ENCODE results near the gene NUDC.

NUDC gene

DNA sequence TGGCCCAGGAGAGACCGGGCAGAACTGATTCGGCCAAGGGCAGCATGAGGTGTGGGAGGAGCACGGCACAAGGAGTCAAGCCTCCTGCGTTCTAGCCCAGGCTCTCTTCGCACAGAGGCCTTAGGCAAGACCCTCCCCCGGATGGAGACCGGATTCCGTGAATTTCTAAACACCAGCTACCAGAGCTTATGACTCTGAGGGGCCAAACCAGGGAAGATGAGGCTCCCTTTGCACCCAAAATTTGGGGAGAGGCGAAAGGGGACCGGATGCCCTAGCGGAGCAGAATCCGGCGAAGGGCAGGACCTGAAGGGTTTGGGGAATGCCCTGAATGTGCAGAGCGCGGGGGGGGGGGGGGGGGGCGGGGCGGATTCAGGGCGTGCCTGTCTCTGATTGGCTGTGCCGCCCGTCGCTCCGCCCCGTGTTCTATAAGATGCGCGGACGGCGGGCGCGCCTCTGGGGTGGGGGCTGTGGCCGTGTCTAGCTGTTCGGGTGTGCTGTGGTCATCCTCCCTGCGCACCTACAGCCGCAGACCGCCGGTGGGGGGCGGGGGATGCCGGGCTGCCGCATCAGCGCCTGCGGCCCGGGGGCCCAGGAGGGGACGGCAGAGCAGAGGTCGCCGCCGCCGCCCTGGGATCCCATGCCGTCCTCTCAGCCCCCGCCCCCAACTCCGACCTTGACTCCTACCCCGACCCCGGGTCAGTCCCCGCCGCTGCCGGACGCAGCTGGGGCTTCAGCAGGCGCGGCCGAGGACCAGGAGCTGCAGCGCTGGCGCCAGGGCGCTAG, 71.9 kb downstream of the NUDC start, which contains the start of gene TRNP1:
TRNP1 (plus strand) TSS at position 456 of the 783 bp plus-strand sequence; CDS start at position 551, 95 bp downstream.
- DNase-seq, result peak; percentile 70

- no peak for DNase-seq
Measured at GRCh38 chr1:26994020-26994786, 72.7 kb downstream of the NUDC start.

DNA sequence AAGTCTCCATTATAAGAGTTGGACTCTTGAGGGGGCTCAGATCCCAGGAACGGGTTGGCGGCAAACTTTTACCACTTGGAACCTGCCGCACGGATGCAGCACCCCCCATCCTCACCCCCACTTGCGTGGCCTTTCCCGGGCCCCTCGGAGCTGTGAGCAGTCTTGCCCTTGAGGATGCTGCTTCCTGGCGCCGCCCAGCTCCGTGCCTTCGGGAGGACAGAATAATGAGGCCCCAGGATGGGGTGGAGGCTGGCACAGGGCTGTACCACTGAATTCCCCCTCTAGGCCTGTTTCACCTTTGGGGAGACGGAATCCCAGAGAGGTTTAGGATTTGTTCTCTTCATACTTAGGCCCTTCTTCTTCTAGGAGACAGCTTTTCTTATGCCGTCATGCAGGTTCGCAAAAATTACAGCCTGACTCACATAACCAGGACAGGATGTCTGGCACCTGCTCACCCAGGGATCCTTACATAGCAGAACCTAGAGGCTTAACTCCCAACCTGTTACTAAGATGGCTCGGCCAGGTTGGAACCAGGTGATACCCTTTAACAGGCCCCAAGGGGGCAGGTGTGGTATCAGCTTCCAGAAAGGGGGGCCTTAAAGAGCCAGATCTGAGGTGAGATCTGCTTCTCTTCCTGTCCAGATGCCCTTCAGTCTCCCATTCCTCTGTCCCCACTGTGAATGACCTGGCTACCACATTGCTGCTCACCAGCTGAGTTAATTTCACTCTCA, 73.4 kb downstream of the NUDC start:
- no peak for DNase-seq

GRCh38 chr1:26996024-26996423, 74.5 kb downstream of the NUDC start:
- no peak for DNase-seq

Measured in CD4-positive, alpha-beta T cell treated with Interferon gamma for 1 hour (primary cell).